HG03439 (cell line): ENCODE measurements around the gene MBD3.
A peak's percentile ranks its signal among the peaks of the same experiment; 100 is the strongest.

Experiments
- ATAC-seq: cut with Tn5 transposase; IDR thresholded peaks from one replicate; pipeline ENCODE4 v1.9.1; 2021; ENCODE audit warnings: mild to moderate bottlenecking, moderate library complexity; ENCODE audit not compliant: unreplicated experiment

Gene MBD3

DNA sequence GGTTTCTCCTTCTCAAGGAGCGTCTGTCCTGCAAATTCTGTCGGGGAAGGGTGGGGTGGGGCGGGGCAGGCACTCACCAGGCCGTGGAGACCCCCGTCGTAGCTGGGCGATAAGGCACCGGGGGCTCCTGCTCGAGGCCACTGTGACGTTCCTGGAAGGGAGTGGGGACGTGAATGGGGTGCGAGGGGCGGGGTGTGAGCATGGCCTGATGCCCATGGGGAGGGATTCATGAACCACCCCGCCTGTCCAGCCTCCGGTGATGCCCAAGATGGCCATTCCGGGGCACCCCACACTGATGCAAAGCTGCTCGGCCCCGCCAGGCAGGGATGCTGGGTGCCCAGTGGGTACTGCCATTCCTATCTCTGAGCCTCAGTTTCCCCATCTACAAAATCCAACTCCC, 27.0 kb upstream of the MBD3 start:
- ATAC-seq, result no peak

DNA sequence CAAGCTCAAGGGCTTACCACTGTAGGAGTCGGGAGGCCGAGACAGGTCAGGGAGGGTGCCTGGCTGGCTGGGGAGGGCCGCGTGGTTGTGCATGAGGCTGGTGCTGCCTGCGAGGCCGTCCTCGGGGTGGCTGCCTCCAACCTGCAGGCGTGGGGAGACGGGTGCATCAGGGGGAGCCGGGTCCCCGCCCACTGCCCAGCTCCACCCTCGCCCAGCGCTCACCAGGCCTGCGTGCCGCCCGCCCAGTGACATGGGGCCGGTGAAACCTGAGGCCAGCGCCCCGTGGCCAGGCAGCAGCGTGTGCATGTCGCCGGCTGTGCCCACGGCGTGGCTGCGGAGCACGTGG, 26.4 kb upstream of the MBD3 start:
- ATAC-seq, result no peak

GRCh38 chr19:1618157-1619093, 25.8 kb upstream of the MBD3 start:
- no peak for ATAC-seq

GRCh38 chr19:1616875-1617274, 24.2 kb upstream of the MBD3 start:
- ATAC-seq, result no peak

DNA sequence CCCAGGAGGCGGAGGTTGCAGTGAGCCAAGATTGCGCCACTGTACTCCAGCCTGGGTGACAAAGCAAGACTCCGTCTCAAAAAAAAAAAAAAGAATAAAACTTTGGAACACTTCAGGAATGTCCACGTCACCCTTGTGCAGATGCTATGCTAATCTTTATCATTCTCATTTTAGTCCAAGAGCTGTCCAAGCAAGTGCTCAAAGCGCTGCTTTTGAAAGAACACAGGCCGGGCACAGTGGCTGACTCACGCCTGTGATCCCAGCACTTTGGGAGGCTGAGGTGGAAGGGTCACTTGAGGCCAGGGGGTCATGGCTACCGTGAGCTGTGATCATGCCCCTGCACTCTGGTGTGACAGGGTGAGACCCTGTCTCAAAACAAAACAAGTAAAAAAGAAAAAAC, 23.7 kb upstream of the MBD3 start:
- ATAC-seq, result no peak

- no peak for ATAC-seq
Measured at GRCh38 chr19:1615156-1615765, 22.6 kb upstream of the MBD3 start.

GRCh38 chr19:1613808-1614570, 21.3 kb upstream of the MBD3 start:
- ATAC-seq, result no peak

GRCh38 chr19:1613146-1613545, 20.5 kb upstream of the MBD3 start:
- no peak for ATAC-seq

DNA sequence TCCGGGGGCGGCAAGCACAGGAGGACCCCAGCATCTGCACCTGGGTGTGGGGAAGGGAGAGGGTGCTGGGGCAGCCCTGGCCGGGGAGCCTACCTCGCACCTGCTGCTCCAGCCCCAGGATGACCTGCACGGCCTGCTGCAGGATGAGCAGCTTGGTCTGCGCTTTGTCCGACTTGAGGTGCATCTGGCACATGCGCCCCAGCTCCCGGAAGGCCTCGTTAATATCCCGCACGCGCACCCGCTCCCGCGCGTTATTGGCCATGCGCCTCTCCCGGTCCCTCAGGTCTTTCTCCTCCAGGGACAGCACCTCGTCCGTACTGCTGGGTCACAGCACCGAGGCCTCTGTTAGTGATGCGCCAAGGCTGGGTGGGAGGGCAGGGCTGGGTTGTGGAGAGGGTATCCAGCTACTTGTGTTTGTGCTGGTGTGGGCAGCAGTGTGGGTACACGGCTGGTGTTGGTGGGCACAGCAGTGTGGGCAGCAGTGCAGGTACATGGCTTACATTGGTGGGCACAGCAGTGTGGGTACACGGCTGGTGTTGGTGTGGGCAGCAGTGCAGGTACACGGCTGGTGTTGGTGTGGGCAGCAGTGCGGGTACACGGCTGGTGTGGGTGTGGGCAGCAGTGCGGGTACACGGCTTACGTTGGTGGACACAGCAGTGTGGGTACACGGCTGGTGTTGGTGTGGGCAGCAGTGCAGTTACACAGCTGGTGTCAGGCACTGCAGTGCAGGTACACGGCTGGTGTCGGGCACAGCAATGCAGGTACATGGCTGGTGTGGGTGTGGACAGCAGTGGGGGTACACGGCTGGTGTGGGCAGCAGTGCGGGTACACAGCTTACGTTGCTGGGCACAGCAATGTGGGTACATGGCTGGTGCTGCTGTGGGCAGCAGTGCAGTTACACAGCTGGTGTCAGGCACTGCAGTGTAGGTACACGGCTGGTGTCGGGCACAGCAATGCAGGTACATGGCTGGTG, 19.7 kb upstream of the MBD3 start:
- ATAC-seq, result no peak

DNA sequence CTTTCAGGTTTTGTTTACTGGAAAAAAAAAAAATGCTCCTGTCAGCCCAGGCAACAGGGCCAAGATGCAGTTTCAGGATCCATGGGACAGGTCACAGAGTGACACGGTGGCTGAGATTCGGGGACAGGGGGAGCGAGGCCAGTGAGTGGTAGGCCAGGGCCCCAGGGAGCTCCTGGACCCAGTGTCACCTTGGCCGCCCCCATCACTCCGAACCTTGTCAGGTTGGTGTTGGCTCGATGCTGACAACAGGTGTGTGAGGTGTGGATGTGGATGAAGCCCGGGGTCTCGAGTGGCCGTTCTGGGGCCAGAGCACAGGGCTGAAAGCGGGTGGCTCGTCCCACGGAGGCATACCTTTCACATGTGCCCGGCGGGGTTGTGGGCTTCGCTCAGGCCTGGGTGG, 18.7 kb upstream of the MBD3 start:
- no peak for ATAC-seq

DNA sequence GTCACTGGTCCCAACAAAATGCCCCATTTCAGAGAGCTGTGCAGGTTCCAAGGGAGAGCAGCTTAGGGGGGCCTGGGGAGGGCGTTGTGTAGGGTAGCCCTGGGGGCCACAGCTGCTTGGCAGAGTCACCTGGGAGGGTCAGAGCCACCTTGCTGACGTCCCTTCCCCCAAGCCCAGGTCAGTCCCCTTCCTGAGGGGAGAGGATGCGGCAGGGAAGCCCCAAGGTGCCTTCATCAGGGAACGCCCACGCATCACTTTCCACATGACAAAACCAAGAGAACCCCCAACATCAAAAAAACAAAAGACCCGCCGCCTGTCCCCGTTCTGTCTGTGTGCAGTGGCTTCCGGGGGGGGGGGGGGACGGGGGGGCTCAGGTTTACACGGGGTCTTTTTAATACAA, 17.9 kb upstream of the MBD3 start:
- ATAC-seq, result no peak

DNA sequence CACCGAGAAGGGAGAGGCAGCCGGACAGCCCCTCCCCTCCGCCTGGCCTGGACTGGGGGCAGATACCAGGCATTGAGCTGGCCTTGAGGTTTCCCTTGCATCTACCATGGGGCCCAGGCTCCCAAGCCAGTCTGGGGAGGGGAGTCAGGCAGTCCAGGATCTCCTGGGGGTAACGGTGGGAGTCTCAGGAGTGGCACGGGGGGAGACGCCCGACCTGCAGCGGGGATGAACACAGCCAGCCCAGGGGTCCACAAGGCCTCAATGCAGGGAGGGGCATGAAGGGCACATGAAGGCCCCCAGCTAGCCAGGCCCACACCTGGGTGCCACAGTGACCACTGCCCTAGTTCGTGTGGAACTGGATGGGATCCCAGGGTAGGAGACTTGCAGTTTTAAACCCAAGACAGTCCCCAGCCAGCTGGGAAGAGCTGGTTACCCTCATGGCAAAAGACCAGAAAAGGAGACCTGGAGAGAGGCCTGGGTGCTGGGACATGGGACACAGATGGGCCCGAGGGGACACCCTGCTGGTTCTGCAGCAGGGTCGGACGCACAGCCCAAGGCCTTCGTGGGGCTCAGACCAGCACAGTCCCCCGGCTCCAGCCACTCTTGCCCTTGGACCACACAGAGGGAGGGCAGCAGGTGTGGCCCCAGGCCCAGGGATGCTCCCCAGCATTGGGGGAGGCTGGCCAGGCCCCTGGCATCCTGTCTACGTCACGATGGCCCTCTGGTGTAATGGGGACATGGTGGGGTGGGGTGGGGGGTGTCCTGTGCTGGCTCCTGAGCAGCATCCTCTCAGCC, 17.2 kb upstream of the MBD3 start:
- ATAC-seq, result no peak

DNA sequence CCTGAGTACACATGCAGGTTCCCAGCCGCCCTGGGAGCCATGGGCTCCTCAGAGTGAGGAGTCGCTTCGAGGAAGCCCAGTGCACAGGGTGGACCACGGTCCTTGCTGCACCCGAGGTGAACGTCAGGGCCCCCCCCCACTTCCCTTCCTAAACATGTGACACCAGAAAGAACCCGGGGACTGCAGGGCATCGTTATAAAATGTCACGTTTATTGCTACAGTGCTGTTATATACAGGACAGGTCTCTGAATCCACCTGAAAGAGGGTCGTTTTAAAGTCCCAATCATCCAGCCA, 16.4 kb upstream of the MBD3 start:
- ATAC-seq, result no peak

- no peak for ATAC-seq
Measured at GRCh38 chr19:1608359-1609102, 15.9 kb upstream of the MBD3 start.

- ATAC-seq, result no peak
Measured at GRCh38 chr19:1606138-1606651, 13.5 kb upstream of the MBD3 start.

DNA sequence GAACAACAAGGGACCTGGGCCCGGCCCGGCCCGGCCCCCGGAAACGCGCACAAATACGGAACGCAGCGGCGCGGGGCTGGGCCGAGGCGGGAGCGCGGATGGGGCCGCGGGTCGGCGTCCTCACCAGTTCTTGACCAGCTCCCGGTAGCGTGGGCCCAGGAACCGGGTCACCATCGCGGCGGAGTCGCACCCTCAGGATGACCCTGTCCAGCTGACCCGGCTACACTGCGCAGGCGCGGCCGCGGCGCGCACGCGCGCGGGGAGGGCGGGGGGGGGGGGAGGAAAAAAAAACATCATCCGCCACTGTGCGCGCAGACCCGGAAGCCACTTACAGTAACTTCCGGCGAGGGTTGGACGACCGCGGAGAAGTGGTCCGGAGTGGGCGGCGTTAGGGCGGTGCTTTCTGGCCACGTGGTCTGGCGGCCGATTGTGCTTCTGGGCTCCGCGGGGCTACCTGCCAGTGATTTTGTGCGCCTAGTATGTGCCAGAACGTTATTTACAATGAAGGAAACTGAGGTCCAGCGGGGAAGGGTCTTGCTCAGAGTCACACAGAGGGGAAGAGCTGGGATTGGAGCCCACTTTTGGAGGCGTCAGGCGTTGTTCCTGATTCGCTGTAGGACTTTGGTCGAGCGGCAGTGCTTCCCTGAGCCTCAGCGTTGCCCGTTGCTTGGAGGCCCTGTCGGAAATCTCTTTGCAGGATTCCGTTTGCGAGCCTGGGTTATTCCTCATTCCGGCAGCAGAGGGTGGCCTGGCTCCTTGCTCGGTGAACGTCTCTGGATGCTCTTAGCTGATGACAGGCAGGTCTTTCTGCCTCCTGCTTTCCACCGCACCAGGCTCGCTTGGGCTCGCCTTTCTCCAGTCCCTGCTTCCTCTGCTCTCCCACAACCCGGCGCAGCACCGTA, 12.8 kb upstream of the MBD3 start, which contains the start of gene UQCR11:
Gene UQCR11 (minus strand): TSS at position 227 of the 902 bp plus-strand sequence. CDS start 53 bp downstream, at position 174.
- peak; percentile 71 for ATAC-seq

- no peak for ATAC-seq
Measured at GRCh38 chr19:1602091-1602707, 9.5 kb upstream of the MBD3 start.
